ENCODE results near the gene SMOC2. TPM values are rescaled to one million over a fixed set of nuclear protein-coding genes. Genes with fewer than 3 reads are reported as not detected.

The SMOC2 gene
- total RNA-seq, 4 donors from 2014 or later: 5.8 to 14.5 (median 9.0) TPM

- Histone ChIP-seq H3K27ac (no peak overlapping the region), H3K36me3 (no peaks in the 10 kb centered on the region), H3K4me1 (no peaks in the 10 kb centered on the region), H3K4me3 (no peak overlapping the region), H3K27me3 (peaks cover 2% of the 10 kb centered on the region), H3K9me3 (no peaks in the 10 kb centered on the region)
- in situ Hi-C loops (cut with MboI; ENCODE audit: low pct_ligation_motif_present in 1 of 4, low pct_unique_long_range_greater_than_20kb in 1 of 4, low sequenced_read_pairs in 3 of 4): no loop called here
- WGBS, 2 donors (ENCODE audit: low coverage in 1 of 2): 87% methylated on average over 11 of the region's 11 CpGs; no CpG with 5 or more reads in 1 of the 2 donors
- TF ChIP-seq POLR2AphosphoS5 (IDR thresholded peaks at IDR 0.05) (no peak), CTCF (IDR thresholded peaks at IDR 0.05) (no peak), EP300 (IDR thresholded peaks at IDR 0.05; ENCODE audit: low read depth) (no peak), POLR2A (IDR thresholded peaks at IDR 0.05) (no peak)
- intact Hi-C loops (cut with DNase I; ENCODE audit: low total_unique reads): no loop called here
- no peak for DNase-seq
Observed at GRCh38 chr6:168711666-168712300, 270.8 kb downstream of the SMOC2 start.

- Histone ChIP-seq H3K4me1 (no peaks in the 10 kb centered on the region), H3K27ac (no peak overlapping the region), H3K27me3 (peaks cover 2% of the 10 kb centered on the region), H3K36me3 (no peaks in the 10 kb centered on the region), H3K9me3 (no peaks in the 10 kb centered on the region), H3K4me3 (no peak overlapping the region)
- intact Hi-C loops (cut with DNase I; ENCODE audit: low total_unique reads) (no loop called here), in situ Hi-C loops (cut with MboI; ENCODE audit: low pct_ligation_motif_present in 1 of 4, low pct_unique_long_range_greater_than_20kb in 1 of 4, low sequenced_read_pairs in 3 of 4) (no loop called here)
- no peak for DNase-seq
- no peak for TF ChIP-seq EP300 (IDR thresholded peaks at IDR 0.05; ENCODE audit: low read depth)
- no peak for TF ChIP-seq POLR2AphosphoS5 (IDR thresholded peaks at IDR 0.05)
- TF ChIP-seq CTCF (IDR thresholded peaks at IDR 0.05): no peak
- no peak for TF ChIP-seq POLR2A (IDR thresholded peaks at IDR 0.05)
- 61 to 72% methylated on average over 4 to 5 of the region's 5 CpGs for WGBS, 2 donors (ENCODE audit: low coverage in 1 of 2)
Observed at GRCh38 chr6:168712993-168713392, 272.0 kb downstream of the SMOC2 start.

GRCh38 chr6:168713839-168714238 is 272.9 kb downstream of the SMOC2 start:
- no peaks in the 10 kb centered on the region for H3K9me3 ChIP-seq
- H3K27ac ChIP-seq: no peak overlapping the region
- no peaks in the 10 kb centered on the region for H3K4me1 ChIP-seq
- H3K4me3 ChIP-seq: no peak overlapping the region
- peaks cover 2% of the 10 kb centered on the region for H3K27me3 ChIP-seq
- WGBS, 2 donors (ENCODE audit: low coverage in 1 of 2): 72% methylated on average over 3 of the region's 3 CpGs; no CpG with 5 or more reads in 1 of the 2 donors
- peak; percentile 79 for DNase-seq
- intact Hi-C loops (cut with DNase I; ENCODE audit: low total_unique reads) (no loop called here), in situ Hi-C loops (cut with MboI; ENCODE audit: low pct_ligation_motif_present in 1 of 4, low pct_unique_long_range_greater_than_20kb in 1 of 4, low sequenced_read_pairs in 3 of 4) (no loop called here)
- no peaks in the 10 kb centered on the region for H3K36me3 ChIP-seq
- TF ChIP-seq POLR2AphosphoS5 (IDR thresholded peaks at IDR 0.05) (no peak), CTCF (IDR thresholded peaks at IDR 0.05) (peak; percentile 42 to 73 (median 57))

- Histone ChIP-seq H3K4me1 (no peaks in the 10 kb centered on the region), H3K27ac (no peak overlapping the region), H3K4me3 (no peak overlapping the region), H3K9me3 (no peaks in the 10 kb centered on the region), H3K36me3 (no peaks in the 10 kb centered on the region), H3K27me3 (peaks cover 2% of the 10 kb centered on the region)
- in situ Hi-C loops (cut with MboI; ENCODE audit: low pct_ligation_motif_present in 1 of 4, low pct_unique_long_range_greater_than_20kb in 1 of 4, low sequenced_read_pairs in 3 of 4): no loop called here
- DNase-seq: no peak
- TF ChIP-seq EP300 (IDR thresholded peaks at IDR 0.05; ENCODE audit: low read depth): no peak
- no peak for TF ChIP-seq POLR2A (IDR thresholded peaks at IDR 0.05)
- TF ChIP-seq POLR2AphosphoS5 (IDR thresholded peaks at IDR 0.05): no peak
- TF ChIP-seq CTCF (IDR thresholded peaks at IDR 0.05): no peak
- 87 to 94% methylated on average over 4 of the region's 4 CpGs for WGBS, 2 donors (ENCODE audit: low coverage in 1 of 2)
- intact Hi-C loops (cut with DNase I; ENCODE audit: low total_unique reads): no loop called here
Observed at GRCh38 chr6:168714547-168715260, 273.7 kb downstream of the SMOC2 start.
